Measurements from ENCODE around the gene C11orf86.

Gene C11orf86

DNA sequence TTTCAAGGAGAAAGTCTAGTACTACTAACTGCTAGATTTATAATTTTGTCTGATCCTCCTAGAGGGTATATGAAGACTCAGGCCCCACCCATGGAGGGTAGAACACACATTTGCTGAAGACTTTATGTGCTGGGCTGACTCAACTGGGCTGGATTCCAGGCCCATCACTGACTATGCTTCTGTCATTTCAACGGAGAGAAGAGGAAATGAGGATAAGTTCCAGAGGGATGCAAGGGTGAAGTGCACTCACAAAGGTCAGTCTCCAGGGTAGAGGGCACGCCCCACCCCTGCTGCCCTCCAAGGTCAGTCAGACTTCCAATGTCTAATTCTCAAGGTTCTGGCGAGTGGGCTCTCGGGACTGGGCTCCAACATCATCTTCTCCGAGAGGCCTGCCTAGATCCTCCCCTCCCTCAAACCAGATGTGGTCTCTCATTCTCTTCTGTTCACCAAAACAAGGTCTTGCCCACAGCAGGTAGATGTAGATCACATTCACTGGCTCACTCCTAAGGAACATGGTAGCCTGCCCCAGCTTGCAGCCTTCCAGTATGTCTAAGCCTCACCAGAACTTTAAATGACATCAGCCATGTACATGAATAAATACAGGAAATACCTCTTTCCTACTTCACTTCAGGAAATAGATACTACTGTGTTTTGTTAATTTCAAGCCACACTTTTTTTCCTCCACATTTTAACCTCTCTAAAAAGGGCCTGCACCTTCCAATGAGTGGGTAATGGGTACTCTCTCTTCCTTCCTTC is 7.3 kb upstream of the C11orf86 start:
- 89% methylated on average over 5 of the region's 5 CpGs for WGBS
- Histone ChIP-seq H3K9ac (ENCODE audit: low read depth, low read length) (no peak overlapping the region), H3K9me3 (ENCODE audit: insufficient read depth, low read depth, low read length) (no peaks in the 10 kb centered on the region), H3K27me3 (ENCODE audit: insufficient read depth, low read length) (no peaks in the 10 kb centered on the region), H3K36me3 (ENCODE audit: insufficient read depth, low read length) (no peaks in the 10 kb centered on the region), H3K4me3 (ENCODE audit: low read length) (no peak overlapping the region), H3K27ac (ENCODE audit: low read depth, low read length) (no peak overlapping the region), H3K4me1 (ENCODE audit: insufficient read depth, low read length) (no peaks in the 10 kb centered on the region)

DNA sequence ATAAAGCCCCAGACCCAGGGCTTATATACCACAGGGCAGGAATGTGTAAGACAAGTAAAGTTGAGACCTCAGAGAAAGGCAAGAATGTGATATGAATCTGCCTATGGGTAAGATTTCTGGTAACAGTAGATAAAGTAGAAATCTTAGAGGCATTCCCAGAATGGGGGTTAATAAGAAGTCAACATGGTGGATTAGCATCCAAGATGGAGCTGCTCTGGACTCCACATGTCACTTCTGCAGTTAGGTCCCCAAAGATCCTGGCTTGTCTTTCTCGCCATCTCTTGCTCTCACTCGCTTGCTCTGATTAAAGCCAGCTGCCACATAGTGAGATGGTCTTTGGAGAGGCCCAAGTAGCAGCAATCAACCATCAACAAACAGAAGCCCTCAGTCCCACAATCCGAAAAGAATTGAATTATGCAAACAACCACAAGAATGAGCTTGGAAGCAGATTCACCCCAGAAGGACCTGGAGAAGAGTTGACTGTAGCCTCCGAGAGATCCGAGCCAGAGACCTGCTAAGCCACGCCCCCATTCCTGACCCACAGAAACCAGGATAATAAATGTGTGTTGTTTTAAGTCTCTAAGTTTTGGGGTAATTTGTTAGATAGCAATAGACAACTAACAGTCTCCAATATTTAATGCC is 5.4 kb upstream of the C11orf86 start:
- Histone ChIP-seq H3K9ac (ENCODE audit: low read depth, low read length) (no peak overlapping the region), H3K27me3 (ENCODE audit: insufficient read depth, low read length) (no peaks in the 10 kb centered on the region), H3K27ac (ENCODE audit: low read depth, low read length) (no peak overlapping the region), H3K9me3 (ENCODE audit: insufficient read depth, low read depth, low read length) (no peaks in the 10 kb centered on the region), H3K36me3 (ENCODE audit: insufficient read depth, low read length) (no peaks in the 10 kb centered on the region), H3K4me3 (ENCODE audit: low read length) (no peak overlapping the region), H3K4me1 (ENCODE audit: insufficient read depth, low read length) (no peaks in the 10 kb centered on the region; the same call in 1 of the 2 replicates)
- WGBS, result 97% methylated on average over 6 of the region's 6 CpGs

DNA sequence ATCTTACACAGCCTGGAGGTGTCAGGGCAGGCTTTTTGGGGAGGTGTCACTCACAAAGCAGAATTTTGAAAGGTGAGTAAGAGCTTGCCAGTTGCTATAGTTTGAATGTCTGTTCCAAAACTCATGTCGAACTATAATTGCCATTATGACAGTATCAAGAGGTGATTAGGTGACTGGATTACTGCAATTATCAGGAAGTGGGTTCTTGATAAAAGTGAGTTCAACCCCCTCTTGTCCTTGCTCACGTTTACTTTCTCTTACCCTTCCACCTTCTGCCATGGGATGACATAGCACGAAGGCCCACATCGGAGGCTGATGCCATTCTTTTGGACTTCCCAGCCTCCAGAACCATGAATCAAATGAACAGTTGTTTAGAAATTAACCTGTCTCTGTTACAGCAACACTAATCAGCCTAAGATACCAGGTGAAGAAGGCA is 4.7 kb upstream of the C11orf86 start:
- H3K36me3 ChIP-seq (ENCODE audit: insufficient read depth, low read length), result no peaks in the 10 kb centered on the region
- H3K9me3 ChIP-seq (ENCODE audit: insufficient read depth, low read depth, low read length), result no peaks in the 10 kb centered on the region
- no peak overlapping the region for H3K9ac ChIP-seq (ENCODE audit: low read depth, low read length)
- WGBS, result 92% methylated on average over 4 of the region's 4 CpGs
- H3K4me3 ChIP-seq (ENCODE audit: low read length), result no peak overlapping the region
- H3K4me1 ChIP-seq (ENCODE audit: insufficient read depth, low read length), result no peaks in the 10 kb centered on the region; the same call in 1 of the 2 replicates
- no peaks in the 10 kb centered on the region for H3K27me3 ChIP-seq (ENCODE audit: insufficient read depth, low read length)
- no peak overlapping the region for H3K27ac ChIP-seq (ENCODE audit: low read depth, low read length)

DNA sequence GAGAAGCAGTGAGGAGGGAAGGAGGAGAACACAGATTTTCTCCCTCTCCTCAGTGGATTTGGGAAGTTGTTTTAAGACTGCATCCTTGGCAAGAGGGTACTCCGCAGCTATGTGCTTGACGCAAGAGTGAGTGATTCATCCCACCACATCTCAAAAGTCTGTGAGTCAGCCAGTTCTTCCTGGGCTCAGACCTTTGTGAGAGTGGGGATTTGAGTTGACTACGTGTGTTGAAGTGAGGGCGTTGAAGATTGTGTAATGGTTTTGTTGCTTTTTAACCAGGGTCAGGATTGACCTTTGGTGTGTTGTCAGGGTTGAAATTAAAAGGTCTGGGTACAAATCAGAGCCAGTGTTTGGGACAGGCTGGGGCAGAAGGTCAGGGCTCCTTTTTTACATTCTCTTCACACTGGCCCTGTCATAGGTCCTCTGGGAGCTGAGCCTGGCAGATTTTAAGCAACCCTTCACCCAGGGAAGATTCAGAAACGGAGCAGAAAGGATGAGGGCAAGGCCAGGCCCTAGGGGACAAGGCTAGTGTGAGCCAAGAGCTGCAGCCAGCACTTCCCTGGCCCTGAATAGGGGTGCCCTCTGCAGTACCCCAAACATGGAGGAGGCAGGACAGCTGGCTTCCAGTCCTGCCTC is 4.2 kb upstream of the C11orf86 start:
- H3K9me3 ChIP-seq (ENCODE audit: insufficient read depth, low read depth, low read length), result no peaks in the 10 kb centered on the region
- H3K36me3 ChIP-seq (ENCODE audit: insufficient read depth, low read length), result no peaks in the 10 kb centered on the region
- no peak overlapping the region for H3K4me3 ChIP-seq (ENCODE audit: low read length)
- 79% methylated on average over 3 of the region's 5 CpGs for WGBS
- H3K4me1 ChIP-seq (ENCODE audit: insufficient read depth, low read length), result no peaks in the 10 kb centered on the region; the same call in 1 of the 2 replicates
- H3K27ac ChIP-seq (ENCODE audit: low read depth, low read length), result no peak overlapping the region
- H3K27me3 ChIP-seq (ENCODE audit: insufficient read depth, low read length), result no peaks in the 10 kb centered on the region
- H3K9ac ChIP-seq (ENCODE audit: low read depth, low read length), result no peak overlapping the region; the same call in 1 of the 2 replicates

DNA sequence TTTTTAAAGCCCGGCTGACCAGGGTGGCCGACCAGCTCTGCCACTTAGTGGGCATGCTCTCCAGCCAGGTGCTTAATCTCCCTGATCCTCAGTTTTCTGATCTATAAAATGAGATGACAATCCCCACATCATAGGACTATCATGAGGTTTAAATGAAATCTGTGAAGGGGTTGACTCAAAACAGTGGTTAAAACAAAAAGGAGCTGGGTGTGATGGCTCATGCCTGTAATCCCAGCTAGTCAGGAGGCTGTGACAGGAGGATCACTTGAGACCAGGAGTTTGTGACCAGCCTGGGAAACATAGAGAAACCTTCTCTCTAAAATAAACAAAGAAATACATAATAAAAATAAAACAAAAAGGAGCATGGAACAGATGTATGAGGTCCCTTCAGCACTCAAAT is 3.6 kb upstream of the C11orf86 start:
- Histone ChIP-seq H3K4me3 (ENCODE audit: low read length) (no peak overlapping the region), H3K9ac (ENCODE audit: low read depth, low read length) (no peak overlapping the region), H3K4me1 (ENCODE audit: insufficient read depth, low read length) (no peaks in the 10 kb centered on the region; the same call in 1 of the 2 replicates), H3K27ac (ENCODE audit: low read depth, low read length) (no peak overlapping the region), H3K36me3 (ENCODE audit: insufficient read depth, low read length) (no peaks in the 10 kb centered on the region), H3K9me3 (ENCODE audit: insufficient read depth, low read depth, low read length) (no peaks in the 10 kb centered on the region), H3K27me3 (ENCODE audit: insufficient read depth, low read length) (no peaks in the 10 kb centered on the region)
- 86% methylated on average over 2 of the region's 2 CpGs for WGBS

DNA sequence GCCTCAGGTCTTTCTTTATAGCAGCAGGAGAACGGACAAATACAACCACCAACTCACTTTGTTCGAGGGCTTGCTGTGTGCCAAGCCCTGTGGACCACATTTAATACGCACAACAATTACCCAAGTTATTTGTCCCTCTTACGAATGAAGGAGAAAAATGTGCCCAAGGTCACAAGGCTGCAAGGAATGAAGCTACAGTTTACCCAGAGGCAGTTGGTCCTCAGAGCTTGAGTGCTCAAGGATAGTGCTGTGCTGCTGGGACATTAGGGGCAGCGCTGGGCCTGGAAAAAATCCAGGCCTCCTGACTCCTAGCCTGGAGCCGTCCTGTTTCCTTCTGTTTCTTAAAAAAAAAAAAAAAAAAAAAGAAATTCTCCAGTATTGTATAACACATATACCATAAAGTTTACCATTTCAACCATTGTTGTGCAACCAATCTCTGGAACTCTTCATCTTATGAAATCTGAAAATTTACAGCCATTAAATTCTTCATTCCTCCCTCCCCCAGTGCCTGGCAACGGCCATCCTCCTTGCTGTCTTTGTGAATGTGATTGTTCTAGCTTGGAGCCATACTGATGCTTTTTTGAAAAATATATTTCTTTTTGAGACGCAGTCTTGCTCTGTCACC is 1.0 kb upstream of the C11orf86 start:
- H3K9ac ChIP-seq (ENCODE audit: low read depth, low read length), result no peak overlapping the region
- no peaks in the 10 kb centered on the region; the same call in 1 of the 2 replicates for H3K4me1 ChIP-seq (ENCODE audit: insufficient read depth, low read length)
- 91% methylated on average over 7 of the region's 8 CpGs for WGBS
- H3K36me3 ChIP-seq (ENCODE audit: insufficient read depth, low read length), result no peaks in the 10 kb centered on the region
- H3K27me3 ChIP-seq (ENCODE audit: insufficient read depth, low read length), result no peaks in the 10 kb centered on the region
- H3K9me3 ChIP-seq (ENCODE audit: insufficient read depth, low read depth, low read length), result no peaks in the 10 kb centered on the region
- H3K4me3 ChIP-seq (ENCODE audit: low read length), result no peak overlapping the region
- no peak overlapping the region for H3K27ac ChIP-seq (ENCODE audit: low read depth, low read length)

DNA sequence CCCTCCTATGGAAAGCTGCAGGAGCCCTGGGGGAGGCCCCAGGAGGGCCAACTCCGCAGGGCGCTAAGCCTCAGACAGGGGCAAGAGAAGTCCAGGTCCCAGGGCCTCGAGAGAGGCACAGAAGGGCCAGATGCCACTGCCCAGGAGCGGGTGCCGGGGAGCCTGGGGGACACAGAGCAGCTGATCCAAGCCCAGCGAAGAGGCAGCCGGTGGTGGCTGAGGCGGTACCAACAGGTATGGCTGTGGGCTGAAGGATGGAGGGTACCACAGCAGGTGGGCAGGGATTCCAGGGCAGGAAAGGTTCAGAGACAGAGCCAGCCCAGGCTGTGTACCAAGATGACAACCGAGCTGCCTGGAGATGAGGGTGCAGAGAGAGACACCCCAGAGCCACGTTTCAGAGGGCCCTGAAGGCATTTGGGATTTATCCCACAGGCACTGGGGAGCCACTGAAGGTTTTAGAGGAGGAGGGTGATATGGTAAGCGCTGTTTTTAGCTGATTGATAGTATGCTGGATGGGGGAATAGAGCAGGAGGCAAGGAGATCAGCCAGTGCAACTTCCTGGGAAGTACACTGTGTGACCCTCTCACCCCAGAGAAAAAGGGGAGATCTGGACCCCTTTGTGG is 412 bp downstream of the C11orf86 start:
- no peak overlapping the region for H3K27ac ChIP-seq (ENCODE audit: low read depth, low read length)
- H3K27me3 ChIP-seq (ENCODE audit: insufficient read depth, low read length), result no peaks in the 10 kb centered on the region
- 70% methylated on average over 11 of the region's 11 CpGs for WGBS
- H3K4me3 ChIP-seq (ENCODE audit: low read length), result no peak overlapping the region
- no peaks in the 10 kb centered on the region for H3K36me3 ChIP-seq (ENCODE audit: insufficient read depth, low read length)
- H3K9me3 ChIP-seq (ENCODE audit: insufficient read depth, low read depth, low read length), result peaks cover 2% of the 10 kb centered on the region; the same call in 1 of the 2 replicates
- no peaks in the 10 kb centered on the region; the same call in 1 of the 2 replicates for H3K4me1 ChIP-seq (ENCODE audit: insufficient read depth, low read length)
- H3K9ac ChIP-seq (ENCODE audit: low read depth, low read length), result no peak overlapping the region

DNA sequence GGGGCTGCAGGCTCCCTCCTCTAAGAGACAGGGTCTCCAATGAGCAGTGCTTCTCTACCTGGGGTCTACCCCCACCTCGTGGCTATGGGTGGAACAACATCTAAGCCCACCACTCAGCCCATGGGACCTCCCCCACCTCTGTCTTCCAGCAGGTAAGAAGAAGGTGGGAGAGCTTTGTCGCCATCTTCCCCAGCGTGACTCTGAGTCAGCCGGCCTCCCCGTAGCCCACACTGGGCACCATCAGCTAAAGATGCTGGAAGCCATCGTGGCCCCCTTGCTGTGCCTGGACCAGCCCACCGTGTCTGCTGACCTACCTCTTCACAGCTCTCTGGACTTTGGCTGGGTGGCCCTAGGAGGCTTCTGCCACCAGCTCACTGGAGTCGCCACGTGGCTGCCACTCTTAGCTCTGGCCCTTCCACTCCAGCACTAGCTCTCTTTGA is 944 bp downstream of the C11orf86 start:
- Histone ChIP-seq H3K27ac (ENCODE audit: low read depth, low read length) (no peak overlapping the region), H3K4me1 (ENCODE audit: insufficient read depth, low read length) (no peaks in the 10 kb centered on the region; the same call in 1 of the 2 replicates), H3K36me3 (ENCODE audit: insufficient read depth, low read length) (no peaks in the 10 kb centered on the region), H3K9me3 (ENCODE audit: insufficient read depth, low read depth, low read length) (peaks cover 2% of the 10 kb centered on the region; the same call in 1 of the 2 replicates), H3K27me3 (ENCODE audit: insufficient read depth, low read length) (no peaks in the 10 kb centered on the region), H3K9ac (ENCODE audit: low read depth, low read length) (no peak overlapping the region), H3K4me3 (ENCODE audit: low read length) (no peak overlapping the region)
- 45% methylated on average over 9 of the region's 9 CpGs for WGBS

DNA sequence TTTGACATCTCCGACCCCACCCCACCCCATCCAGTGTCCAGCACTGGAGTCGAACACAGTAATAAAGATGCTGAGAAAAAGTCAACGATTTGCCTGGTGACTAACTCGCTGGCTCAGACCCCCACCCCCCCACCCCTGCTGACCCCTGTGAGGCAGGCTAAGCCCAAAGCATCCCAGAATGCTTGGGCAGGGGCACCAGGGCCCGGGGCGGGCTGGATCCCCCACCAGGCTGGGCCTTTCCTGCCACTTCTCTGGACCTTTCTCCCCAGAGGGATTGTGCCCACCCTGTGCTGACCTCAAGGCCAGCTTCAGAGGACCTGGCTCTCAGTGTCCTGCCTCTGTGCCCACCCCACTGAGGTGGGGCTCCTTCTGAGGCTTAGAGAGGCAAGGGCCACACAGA is 1.8 kb downstream of the C11orf86 start:
- H3K9ac ChIP-seq (ENCODE audit: low read depth, low read length), result no peak overlapping the region
- no peak overlapping the region for H3K4me3 ChIP-seq (ENCODE audit: low read length)
- H3K36me3 ChIP-seq (ENCODE audit: insufficient read depth, low read length), result no peaks in the 10 kb centered on the region
- 84% methylated on average over 6 of the region's 6 CpGs for WGBS
- H3K4me1 ChIP-seq (ENCODE audit: insufficient read depth, low read length), result no peaks in the 10 kb centered on the region; the same call in 1 of the 2 replicates
- H3K27ac ChIP-seq (ENCODE audit: low read depth, low read length), result no peak overlapping the region
- H3K27me3 ChIP-seq (ENCODE audit: insufficient read depth, low read length), result no peaks in the 10 kb centered on the region
- peaks cover 2% of the 10 kb centered on the region; the same call in 1 of the 2 replicates for H3K9me3 ChIP-seq (ENCODE audit: insufficient read depth, low read depth, low read length)

DNA sequence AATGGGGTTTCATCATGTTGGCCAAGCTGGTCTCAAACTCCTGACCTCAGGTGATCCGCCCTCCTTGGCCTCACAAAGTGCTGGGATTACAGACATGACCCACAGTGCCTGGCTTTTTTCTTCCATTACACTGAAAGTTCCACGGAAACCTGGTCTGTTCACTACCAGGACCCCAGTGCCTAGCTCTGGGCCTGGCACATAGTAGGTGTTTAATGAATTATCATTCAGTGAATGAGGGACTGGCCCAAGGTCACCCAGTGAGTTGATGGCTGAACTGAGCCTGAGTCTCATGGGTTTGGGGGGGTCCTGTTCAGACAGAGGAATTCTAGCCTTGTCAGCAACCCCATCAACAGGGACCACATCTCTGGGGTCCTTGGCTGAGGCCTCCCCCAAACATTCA is 3.1 kb downstream of the C11orf86 start:
- Histone ChIP-seq H3K27ac (ENCODE audit: low read depth, low read length) (no peak overlapping the region), H3K36me3 (ENCODE audit: insufficient read depth, low read length) (no peaks in the 10 kb centered on the region), H3K9me3 (ENCODE audit: insufficient read depth, low read depth, low read length) (peaks cover 2% of the 10 kb centered on the region; the same call in 1 of the 2 replicates), H3K9ac (ENCODE audit: low read depth, low read length) (no peak overlapping the region), H3K27me3 (ENCODE audit: insufficient read depth, low read length) (no peaks in the 10 kb centered on the region), H3K4me3 (ENCODE audit: low read length) (no peak overlapping the region), H3K4me1 (ENCODE audit: insufficient read depth, low read length) (no peaks in the 10 kb centered on the region; the same call in 1 of the 2 replicates)
- WGBS, result 89% methylated on average over 2 of the region's 2 CpGs

All from HUES64 (cell line).